GM23338 (cell line): ENCODE results near the gene PTRHD1. TPM values are rescaled to one million over a fixed set of nuclear protein-coding genes. Genes with fewer than 3 reads are reported as not detected.

Experiments
- ATAC-seq: fragments of 200-7000 bp; cut with Tn5 transposase; 3 replicates; pipeline ENCODE4 v1.9.1; 2020
- DNase-seq: peaks from one replicate; pipeline ENCODE4 v3.0.0-alpha.2; 2015; ENCODE audit warnings: low spot score
- H2AFZ ChIP-seq: fragments of 200-600 bp; sonication (generic); 2 replicates; pipeline ENCODE4 v1.8.0; 2016; ENCODE audit warnings: antibody characterized with exemption, mild to moderate bottlenecking, moderate library complexity
- H3F3A ChIP-seq: fragments of 200-600 bp; sonication (generic); replicated peaks from 2 replicates; pipeline ENCODE4 v1.8.0; 2017; ENCODE audit warnings: antibody characterized with exemption, mixed run types, low read depth
- H3K27ac ChIP-seq: fragments of 200-600 bp; sonication (generic); 2 replicates; pipeline ENCODE4 v1.6.1; 2016; ENCODE audit warnings: low read depth
- H3K27me3 ChIP-seq: fragments of 200-600 bp; sonication (generic); 2 replicates; pipeline ENCODE4 v1.8.0; 2016; ENCODE audit warnings: mild to moderate bottlenecking, mixed run types, moderate library complexity; ENCODE audit not compliant: insufficient read depth
- H3K36me3 ChIP-seq: fragments of 200-600 bp; sonication (generic); 2 replicates; pipeline ENCODE4 v1.8.0; 2016; ENCODE audit warnings: mild to moderate bottlenecking; ENCODE audit not compliant: insufficient read depth
- H3K4me1 ChIP-seq: fragments of 200-600 bp; sonication (generic); 2 replicates; pipeline ENCODE4 v1.8.0; 2016; ENCODE audit warnings: mild to moderate bottlenecking, moderate library complexity; ENCODE audit not compliant: insufficient read depth
- H3K4me2 ChIP-seq: fragments of 200-600 bp; sonication (generic); 2 replicates; pipeline ENCODE4 v1.7.1; 2017; ENCODE audit warnings: mixed run types
- H3K4me3 ChIP-seq: fragments of 200-600 bp; sonication (generic); 2 replicates; pipeline ENCODE4 v1.6.1; 2016; ENCODE audit warnings: mixed run types
- H3K79me2 ChIP-seq: fragments of 200-600 bp; sonication (generic); replicated peaks from 2 replicates; pipeline ENCODE4 v1.8.0; 2017; ENCODE audit warnings: mild to moderate bottlenecking; ENCODE audit not compliant: insufficient read depth
- H3K9me2 ChIP-seq: fragments of 200-600 bp; sonication (generic); 2 replicates; pipeline ENCODE4 v1.8.0; 2017; ENCODE audit not compliant: insufficient read depth
- H4K20me1 ChIP-seq: fragments of 200-600 bp; sonication (generic); replicated peaks from 2 replicates; pipeline ENCODE4 v1.8.0; 2017; ENCODE audit warnings: mild to moderate bottlenecking; ENCODE audit not compliant: insufficient read depth
- H3K27ac Mint-ChIP-seq: 2 replicates; pipeline ENCODE4 v1.8.0; 2020; ENCODE audit warnings: inconsistent platforms, mild to moderate bottlenecking, moderate library complexity, mixed read lengths
- H3K27me3 Mint-ChIP-seq: 3 replicates; pipeline ENCODE4 v1.8.0; 2022; ENCODE audit warnings: low read depth, mild to moderate bottlenecking, moderate library complexity, mixed read lengths, inconsistent platforms; ENCODE audit not compliant: insufficient read depth, poor library complexity
- H3K36me3 Mint-ChIP-seq: 3 replicates; pipeline ENCODE4 v1.8.0; 2021; ENCODE audit warnings: low read depth, mild to moderate bottlenecking, inconsistent platforms, moderate library complexity, mixed read lengths
- H3K4me1 Mint-ChIP-seq: 3 replicates; pipeline ENCODE4 v1.8.0; 2020; ENCODE audit warnings: mild to moderate bottlenecking, inconsistent platforms, mixed read lengths
- H3K4me3 Mint-ChIP-seq: 3 replicates; pipeline ENCODE4 v1.8.0; 2021; ENCODE audit warnings: moderate library complexity, mild to moderate bottlenecking, inconsistent platforms, mixed read lengths
- H3K9me3 Mint-ChIP-seq: 3 replicates; pipeline ENCODE4 v1.8.0; 2020; ENCODE audit warnings: moderate library complexity, mild to moderate bottlenecking, inconsistent platforms, mixed read lengths
- CREB1 ChIP-seq: fragments of 250-450 bp; sonication (Bioruptor Pico); IDR thresholded peaks from 2 replicates; pipeline ENCODE4 v1.5.0; 2020; ENCODE audit warnings: low read depth, mild to moderate bottlenecking, moderate library complexity
- NANOG ChIP-seq: IDR thresholded peaks from 2 replicates; pipeline ENCODE4 v1.6.1; 2016; ENCODE audit warnings: antibody characterized with exemption, borderline replicate concordance
- ZNF462 ChIP-seq: fragments of 250-450 bp; sonication (Bioruptor Pico); IDR thresholded peaks from 2 replicates; pipeline ENCODE4 v1.5.0; 2020; ENCODE audit warnings: mild to moderate bottlenecking, moderate library complexity
- polyA plus RNA-seq: library from polyadenylated mRNA; unstranded; fragments of >200 nt; fragmentation: Nextera tagmentation; extraction: Ambion mirVana; gene quantifications from 2 replicates; pipeline ENCODE4 v1.2.1, GENCODE V29; 2016
- total RNA-seq: library from RNA; depleted of rRNA; stranded (reverse); fragments of >200 nt; shearing (Covaris generic); gene quantifications from 2 replicates; pipeline ENCODE4 v1.2.3, GENCODE V29; 2014
- TF ChIP-seq, protein P1 (sequence below): IDR thresholded peaks from one replicate; pipeline ENCODE4 v1.6.1; 2018; ENCODE audit warnings: antibody characterized with exemption; ENCODE audit not compliant: unreplicated experiment

The PTRHD1 gene
- total and polyA plus RNA-seq, 2 experiments from 2014 or later: 46.9 to 105 TPM

GRCh38 chr2:24822049-24822706 lies 29.0 kb upstream of the PTRHD1 start:
- H3K27ac ChIP-seq: peak overlapping the region; percentile 81; the same call in 1 of the 2 replicates
- peaks cover 18% of the 10 kb centered on the region; the same call in 1 of the 2 replicates for H3F3A ChIP-seq
- peak overlapping the region; percentile 21; the same call in 1 of the 2 replicates for H3K4me3 ChIP-seq

More at GRCh38 chr2:24822049-24822706, 29.0 kb upstream of the PTRHD1 start:
- no peaks in the 10 kb centered on the region for H3K9me3 Mint-ChIP-seq
- Histone ChIP-seq H3K9me2 (no peaks in the 10 kb centered on the region; the same call in 1 of the 2 replicates), H3K79me2 (no peaks in the 10 kb centered on the region), H2AFZ (no peak overlapping the region), H4K20me1 (peaks cover 10% of the 10 kb centered on the region; the same call in 1 of the 2 replicates), H3K27me3 (no peaks in the 10 kb centered on the region), H3K4me1 (peaks cover 22% of the 10 kb centered on the region), H3K36me3 (peaks cover 16% of the 10 kb centered on the region), H3K4me2 (peak overlapping the region; percentile 50)
- H3K4me3 Mint-ChIP-seq: peak overlapping the region; percentile 47; the same call in 2 of the 3 replicates
- DNase-seq: peak; percentile 89
- H3K36me3 Mint-ChIP-seq: peaks cover 96% of the 10 kb centered on the region
- H3K27me3 Mint-ChIP-seq: peaks cover 31% of the 10 kb centered on the region
- H3K4me1 Mint-ChIP-seq: peaks cover 45% of the 10 kb centered on the region
- ATAC-seq: peak; percentile 76
- H3K27ac Mint-ChIP-seq: peak overlapping the region; percentile 76
- TF ChIP-seq, protein P1, sequence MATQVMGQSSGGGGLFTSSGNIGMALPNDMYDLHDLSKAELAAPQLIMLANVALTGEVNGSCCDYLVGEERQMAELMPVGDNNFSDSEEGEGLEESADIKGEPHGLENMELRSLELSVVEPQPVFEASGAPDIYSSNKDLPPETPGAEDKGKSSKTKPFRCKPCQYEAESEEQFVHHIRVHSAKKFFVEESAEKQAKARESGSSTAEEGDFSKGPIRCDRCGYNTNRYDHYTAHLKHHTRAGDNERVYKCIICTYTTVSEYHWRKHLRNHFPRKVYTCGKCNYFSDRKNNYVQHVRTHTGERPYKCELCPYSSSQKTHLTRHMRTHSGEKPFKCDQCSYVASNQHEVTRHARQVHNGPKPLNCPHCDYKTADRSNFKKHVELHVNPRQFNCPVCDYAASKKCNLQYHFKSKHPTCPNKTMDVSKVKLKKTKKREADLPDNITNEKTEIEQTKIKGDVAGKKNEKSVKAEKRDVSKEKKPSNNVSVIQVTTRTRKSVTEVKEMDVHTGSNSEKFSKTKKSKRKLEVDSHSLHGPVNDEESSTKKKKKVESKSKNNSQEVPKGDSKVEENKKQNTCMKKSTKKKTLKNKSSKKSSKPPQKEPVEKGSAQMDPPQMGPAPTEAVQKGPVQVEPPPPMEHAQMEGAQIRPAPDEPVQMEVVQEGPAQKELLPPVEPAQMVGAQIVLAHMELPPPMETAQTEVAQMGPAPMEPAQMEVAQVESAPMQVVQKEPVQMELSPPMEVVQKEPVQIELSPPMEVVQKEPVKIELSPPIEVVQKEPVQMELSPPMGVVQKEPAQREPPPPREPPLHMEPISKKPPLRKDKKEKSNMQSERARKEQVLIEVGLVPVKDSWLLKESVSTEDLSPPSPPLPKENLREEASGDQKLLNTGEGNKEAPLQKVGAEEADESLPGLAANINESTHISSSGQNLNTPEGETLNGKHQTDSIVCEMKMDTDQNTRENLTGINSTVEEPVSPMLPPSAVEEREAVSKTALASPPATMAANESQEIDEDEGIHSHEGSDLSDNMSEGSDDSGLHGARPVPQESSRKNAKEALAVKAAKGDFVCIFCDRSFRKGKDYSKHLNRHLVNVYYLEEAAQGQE: no peak
- TF ChIP-seq NANOG (peak; percentile 80; the same call in 1 of the 2 replicates), CREB1 (CRISPR knock-in tag) (peak; percentile 39), ZNF462 (peak; percentile 77; the same call in 1 of the 2 replicates)
